H1 (cell line): ENCODE results near the gene NSUN7. TPM values are rescaled to one million over a fixed set of nuclear protein-coding genes. Genes with fewer than 3 reads are reported as not detected.
"Not testable (repeated sequence)": the region's sequence is repeated elsewhere in the genome, so short reads cannot be mapped to it uniquely, and the experiment has no call there.

Experiments
- CTCF ChIA-PET: fragments of 300-600 bp; sonication (Branson Sonifier 250); formaldehyde crosslinking; loops from one replicate; lab custom pipeline; 2021; ENCODE audit not compliant: partially characterized antibody; lab: Charles Lee
- POLR2A ChIA-PET: fragments of 300-600 bp; sonication (Branson Sonifier 250); formaldehyde crosslinking; loops from one replicate; lab custom pipeline; 2021; ENCODE audit warnings: inconsistent platforms; ENCODE audit not compliant: partially characterized antibody; lab: Charles Lee
- DNase-seq, 2 experiments: peaks; one replicate each; pipeline versions ENCODE4 v3.0.0 to v3.0.0-alpha.2; 2010 to 2022; ENCODE audit warnings: low spot score in 2 of 2, low read depth in 1 of 2, mixed read lengths in 1 of 2
- FAIRE-seq: peaks from 2 replicates; lab custom pipeline; 2011; peaks lifted over from hg19 to GRCh38; lab: Jason Lieb, UNC
- H2AFZ ChIP-seq: 2 replicates; pipeline ENCODE4 v1.8.1; 2012; ENCODE audit warnings: low read length, inconsistent platforms
- H2AK5ac ChIP-seq: 2 replicates; pipeline ENCODE4 v1.6.1; 2013; ENCODE audit warnings: low read depth, low read length
- H2BK120ac ChIP-seq: replicated peaks from 2 replicates; pipeline ENCODE3; 2013; ENCODE audit warnings: low read depth, low read length, inconsistent platforms
- H2BK12ac ChIP-seq: 2 replicates; pipeline ENCODE4 v1.6.1; 2013; ENCODE audit warnings: low read depth, low read length
- H2BK15ac ChIP-seq: 2 replicates; pipeline ENCODE4 v1.6.1; 2013; ENCODE audit warnings: low read length
- H2BK20ac ChIP-seq: 2 replicates; pipeline ENCODE4 v1.6.1; 2013; ENCODE audit warnings: low read length
- H2BK5ac ChIP-seq: 2 replicates; pipeline ENCODE4 v1.6.1; 2013; ENCODE audit warnings: low read depth, low read length
- H3K14ac ChIP-seq: 2 replicates; pipeline ENCODE4 v1.6.1; 2013; ENCODE audit warnings: inconsistent platforms; ENCODE audit not compliant: insufficient read length
- H3K18ac ChIP-seq: 2 replicates; pipeline ENCODE4 v1.6.1; 2013; ENCODE audit warnings: low read length; ENCODE audit errors: extremely low read depth
- H3K23ac ChIP-seq: 2 replicates; pipeline ENCODE4 v1.6.1; 2013; ENCODE audit warnings: inconsistent platforms; ENCODE audit not compliant: insufficient read length
- H3K23me2 ChIP-seq: 2 replicates; pipeline ENCODE4 v1.6.1; 2013; ENCODE audit warnings: low read depth, low read length
- H3K27ac ChIP-seq: 2 replicates; pipeline ENCODE4 v1.6.1; 2011; ENCODE audit warnings: low read depth, low read length, inconsistent platforms
- H3K27me3 ChIP-seq, 4 experiments: replicated peaks in 1 of 4; 1 replicate in 1 of 4; 2 replicates in 3 of 4; pipeline versions ENCODE4 v1.6.1 to v1.8.1; 2011 to 2013; ENCODE audit warnings: low read length in 3 of 4, mild to moderate bottlenecking in 3 of 4, inconsistent platforms in 2 of 4, mixed read lengths in 2 of 4, moderate library complexity in 1 of 4; ENCODE audit not compliant: control insufficient read depth in 3 of 4, insufficient read depth in 3 of 4; ENCODE audit errors: extremely low read depth in 1 of 4
- H3K36me3 ChIP-seq, 4 experiments: 2 replicates each; pipeline versions ENCODE4 v1.6.1 to v1.8.1; 2011 to 2013; ENCODE audit warnings: mild to moderate bottlenecking in 4 of 4, low read length in 3 of 4, moderate library complexity in 2 of 4, control low read depth in 1 of 4, inconsistent platforms in 1 of 4; ENCODE audit not compliant: insufficient read depth in 4 of 4, control insufficient read depth in 2 of 4
- H3K4ac ChIP-seq: replicated peaks from 2 replicates; pipeline ENCODE3; 2013; ENCODE audit warnings: low read length, low read depth, mixed read lengths, inconsistent platforms; ENCODE audit not compliant: insufficient read length
- H3K4me1 ChIP-seq, 4 experiments: replicated peaks in 1 of 4; 1 replicate in 1 of 4; 2 replicates in 3 of 4; pipeline versions ENCODE4 v1.6.1 to v1.8.1; 2011 to 2013; ENCODE audit warnings: low read length in 3 of 4, inconsistent platforms in 2 of 4, mixed read lengths in 1 of 4; ENCODE audit not compliant: insufficient read depth in 4 of 4, control insufficient read depth in 3 of 4
- H3K4me2 ChIP-seq, 2 experiments: 2 replicates each; pipeline versions ENCODE4 v1.6.1 to v1.8.1; 2011 to 2013; ENCODE audit warnings: low read depth in 2 of 2, low read length in 2 of 2, control low read depth in 1 of 2, inconsistent platforms in 1 of 2, mild to moderate bottlenecking in 1 of 2; ENCODE audit not compliant: insufficient read depth in 1 of 2
- H3K4me3 ChIP-seq, 4 experiments: fragments of 200-600, 300-600 bp in 1 of 4; sonication (generic), shearing (Covaris generic), sonication (Bioruptor Twin) in 1 of 4; 2 replicates each; pipeline versions ENCODE4 v1.5.1 to v1.8.1; 2011 to 2016; ENCODE audit warnings: low read length in 4 of 4, low read depth in 3 of 4, control low read depth in 2 of 4, inconsistent platforms in 2 of 4, mild to moderate bottlenecking in 2 of 4, mixed read lengths in 1 of 4, moderate library complexity in 1 of 4; ENCODE audit not compliant: insufficient read depth in 2 of 4; ENCODE audit errors: extremely low read depth in 1 of 4
- H3K56ac ChIP-seq: replicated peaks from 2 replicates; pipeline ENCODE3; 2013; ENCODE audit warnings: low read depth, mild to moderate bottlenecking, mixed read lengths, low read length, inconsistent platforms; ENCODE audit not compliant: insufficient read length
- H3K79me1 ChIP-seq: 2 replicates; pipeline ENCODE4 v1.6.1; 2013; ENCODE audit warnings: low read depth, low read length, control low read depth
- H3K79me2 ChIP-seq, 2 experiments: 2 replicates each; pipeline versions ENCODE4 v1.6.1 to v1.8.1; 2012 to 2013; ENCODE audit warnings: low read length in 2 of 2, mild to moderate bottlenecking in 2 of 2, inconsistent platforms in 1 of 2; ENCODE audit not compliant: insufficient read depth in 2 of 2, control insufficient read depth in 1 of 2
- H3K9ac ChIP-seq, 4 experiments: replicated peaks in 1 of 4; 1 replicate in 1 of 4; 2 replicates in 3 of 4; pipeline versions ENCODE4 v1.6.1 to v1.8.1; 2011 to 2013; ENCODE audit warnings: low read depth in 3 of 4, low read length in 3 of 4, control low read depth in 2 of 4, mild to moderate bottlenecking in 2 of 4, moderate library complexity in 2 of 4, inconsistent platforms in 1 of 4; ENCODE audit errors: extremely low read depth in 1 of 4
- H3K9me3 ChIP-seq, 2 experiments: 2 replicates each; pipeline versions ENCODE4 v1.6.1 to v1.8.1; 2012 to 2013; ENCODE audit warnings: mild to moderate bottlenecking in 2 of 2, moderate library complexity in 2 of 2, control low read depth in 1 of 2, inconsistent platforms in 1 of 2, low read depth in 1 of 2, low read length in 1 of 2, mixed read lengths in 1 of 2; ENCODE audit not compliant: insufficient read depth in 2 of 2
- H4K20me1 ChIP-seq, 2 experiments: replicated peaks in 1 of 2; 2 replicates each; pipeline versions ENCODE3 to v1.8.1; 2011 to 2013; ENCODE audit warnings: inconsistent platforms in 2 of 2, low read length in 2 of 2, mild to moderate bottlenecking in 1 of 2; ENCODE audit not compliant: insufficient read depth in 2 of 2, control insufficient read depth in 1 of 2
- H4K5ac ChIP-seq: 2 replicates; pipeline ENCODE4 v1.6.1; 2013; ENCODE audit warnings: low read length, low read depth, mixed read lengths, inconsistent platforms; ENCODE audit not compliant: insufficient read length
- H4K8ac ChIP-seq: 2 replicates; pipeline ENCODE4 v1.8.0; 2013; ENCODE audit warnings: mild to moderate bottlenecking, moderate library complexity, low read length, inconsistent platforms; ENCODE audit not compliant: insufficient read depth; ENCODE audit errors: extremely low read depth
- H4K91ac ChIP-seq: replicated peaks from 2 replicates; pipeline ENCODE3; 2013; ENCODE audit warnings: low read length, mixed read lengths, inconsistent platforms; ENCODE audit not compliant: insufficient read length
- WGBS, 2 experiments: shearing (Covaris generic) in 1 of 2; methylation state at CpG; one replicate each; pipeline versions ENCODE4 v1.1.6 to v1.1.7; 2013 to 2015; ENCODE audit warnings: low lambda C conversion rate in 2 of 2, mixed read lengths in 2 of 2, inconsistent platforms in 1 of 2, low coverage in 1 of 2, missing lambda C conversion rate in 1 of 2; ENCODE audit not compliant: insufficient replicate concordance in 2 of 2, insufficient coverage in 1 of 2, insufficient read length in 1 of 2; ENCODE audit errors: extremely low coverage in 1 of 2, missing lambda C conversion rate in 1 of 2; 5-methylcytosine and 5-hydroxymethylcytosine counted together
- polyA plus RNA-seq, 7 experiments: library from polyadenylated mRNA; depleted of rRNA in 3 of 7; stranded (reverse) in 5 of 7; unstranded in 2 of 7; fragments of >200 nt in 5 of 7; fragments of 200-250 nt in 2 of 7; gene quantifications; 1 replicate in 5 of 7; 2 replicates in 1 of 7; 4 replicates in 1 of 7; pipeline versions ENCODE4 v1.2.1 to v1.2.3, GENCODE V29; 2011 to 2013; ENCODE audit warnings: missing spikeins in 2 of 7, mixed read lengths in 2 of 7
- total RNA-seq: library from RNA; stranded (reverse); fragmentation: NEBNext Ultra II Directional; extraction: Animal tissue kit (Norgen Biotek cat#: 25700); gene quantifications from 2 replicates; pipeline ENCODE4 v1.2.1, GENCODE V29; 2021

Gene NSUN7
- total and polyA plus RNA-seq, 2 of the 8 experiments (the other 6 are each of a cell fraction or from before 2014, with no cell fraction given), result 8.8 to 24.4 TPM

GRCh38 chr4:40713001-40713400, 36.8 kb upstream of the NSUN7 start:
- 85% methylated on average over 6 of the region's 6 CpGs; no CpG with 5 or more reads in 1 of the 2 experiments for WGBS, 2 experiments
- H3K4me2 ChIP-seq, FAIRE-seq: not testable (repeated sequence)

More at GRCh38 chr4:40713001-40713400, 36.8 kb upstream of the NSUN7 start:
- H2BK5ac ChIP-seq, H3K36me3 ChIP-seq, H3K56ac ChIP-seq, H3K27me3 ChIP-seq, H3K23me2 ChIP-seq, H3K79me1 ChIP-seq, H2BK15ac ChIP-seq, H4K8ac ChIP-seq, H3K4me1 ChIP-seq, H2AFZ ChIP-seq, DNase-seq, H3K4me3 ChIP-seq, H2AK5ac ChIP-seq, H3K18ac ChIP-seq, H3K14ac ChIP-seq, H3K27ac ChIP-seq, H3K9ac ChIP-seq, H3K23ac ChIP-seq, H3K79me2 ChIP-seq, H3K4ac ChIP-seq, H4K5ac ChIP-seq, H3K9me3 ChIP-seq, H2BK120ac ChIP-seq, H2BK12ac ChIP-seq, H4K91ac ChIP-seq, H4K20me1 ChIP-seq, POLR2A ChIA-PET, H2BK20ac ChIP-seq: not testable (repeated sequence)
- CTCF ChIA-PET, result interaction anchor here (1.2 kb wide), 1 partner anchor 63 kb away, joined by 3 read pairs; no protein-coding TSS in a partner anchor
